H9 (cell line): ENCODE measurements around the gene CBFA2T2. TPM values are rescaled to one million over a fixed set of nuclear protein-coding genes. Genes with fewer than 3 reads are reported as not detected.
A peak's percentile ranks its signal among the peaks of the same experiment; 100 is the strongest.

Experiments used
- DNase-seq: peaks from one replicate; pipeline ENCODE4 v3.0.0-alpha.2; 2017
- H2AFZ ChIP-seq: one replicate; pipeline ENCODE4 v1.6.1; 2013; ENCODE audit warnings: mild to moderate bottlenecking, low read length, control low read depth, moderate library complexity
- H2AK5ac ChIP-seq: 2 replicates; pipeline ENCODE4 v1.6.1; 2013; ENCODE audit warnings: low read length, control low read depth, mixed read lengths; ENCODE audit not compliant: insufficient read length
- H2BK120ac ChIP-seq: one replicate; pipeline ENCODE4 v1.6.1; 2013; ENCODE audit warnings: low read depth, mild to moderate bottlenecking, low read length, control low read depth, inconsistent platforms; ENCODE audit not compliant: poor library complexity, severe bottlenecking
- H2BK12ac ChIP-seq: 2 replicates; pipeline ENCODE4 v1.6.1; 2013; ENCODE audit warnings: low read length, control low read depth, mixed read lengths, low read depth; ENCODE audit not compliant: insufficient read length
- H2BK15ac ChIP-seq: 2 replicates; pipeline ENCODE4 v1.6.1; 2013; ENCODE audit warnings: low read depth, low read length, control low read depth
- H2BK20ac ChIP-seq: one replicate; pipeline ENCODE4 v1.6.1; 2013; ENCODE audit warnings: low read depth, mild to moderate bottlenecking, low read length, control low read depth, inconsistent platforms; ENCODE audit not compliant: poor library complexity, severe bottlenecking
- H2BK5ac ChIP-seq: 2 replicates; pipeline ENCODE4 v1.6.1; 2013; ENCODE audit warnings: low read length, control low read depth, mixed read lengths; ENCODE audit not compliant: insufficient read length
- H3K14ac ChIP-seq: 2 replicates; pipeline ENCODE4 v1.6.1; 2013; ENCODE audit warnings: low read length, control low read depth; ENCODE audit not compliant: insufficient read depth
- H3K18ac ChIP-seq: 2 replicates; pipeline ENCODE4 v1.6.1; 2013; ENCODE audit warnings: low read depth, mild to moderate bottlenecking, mixed read lengths, low read length, control low read depth; ENCODE audit not compliant: insufficient read length
- H3K23ac ChIP-seq: 2 replicates; pipeline ENCODE4 v1.6.1; 2013; ENCODE audit warnings: low read length, control low read depth, mixed read lengths, low read depth; ENCODE audit not compliant: insufficient read length
- H3K23me2 ChIP-seq: 2 replicates; pipeline ENCODE4 v1.6.1; 2013; ENCODE audit warnings: low read depth, mild to moderate bottlenecking, mixed read lengths, low read length, control low read depth; ENCODE audit not compliant: insufficient read length, poor library complexity, severe bottlenecking
- H3K27ac ChIP-seq: 2 replicates; pipeline ENCODE4 v1.5.1; 2013; ENCODE audit warnings: low read length, control low read depth, mixed read lengths, low read depth; ENCODE audit not compliant: insufficient read length
- H3K27me3 ChIP-seq: 2 replicates; pipeline ENCODE4 v1.6.1; 2013; ENCODE audit warnings: low read length, control low read depth, inconsistent platforms; ENCODE audit not compliant: insufficient read depth
- H3K4ac ChIP-seq: 2 replicates; pipeline ENCODE4 v1.6.1; 2013; ENCODE audit warnings: low read depth, mild to moderate bottlenecking, control low read depth, inconsistent platforms, low read length, moderate library complexity
- H3K4me1 ChIP-seq: 2 replicates; pipeline ENCODE4 v1.6.1; 2013; ENCODE audit warnings: low read length, control low read depth, inconsistent platforms; ENCODE audit not compliant: insufficient read depth
- H3K4me2 ChIP-seq: 2 replicates; pipeline ENCODE4 v1.6.1; 2013; ENCODE audit warnings: low read length, control low read depth, mixed read lengths; ENCODE audit not compliant: insufficient read length, insufficient read depth
- H3K56ac ChIP-seq: 2 replicates; pipeline ENCODE4 v1.6.1; 2013; ENCODE audit warnings: low read depth, mild to moderate bottlenecking, mixed read lengths, low read length, control low read depth; ENCODE audit not compliant: insufficient read length
- H3K79me1 ChIP-seq: 2 replicates; pipeline ENCODE4 v1.6.1; 2013; ENCODE audit warnings: low read depth, mild to moderate bottlenecking, moderate library complexity, low read length, control low read depth, inconsistent platforms; ENCODE audit not compliant: insufficient read depth, poor library complexity, severe bottlenecking
- H3K79me2 ChIP-seq: 2 replicates; pipeline ENCODE4 v1.6.1; 2013; ENCODE audit warnings: low read length, control low read depth, inconsistent platforms; ENCODE audit not compliant: insufficient read depth
- H3K9ac ChIP-seq: 2 replicates; pipeline ENCODE4 v1.6.1; 2013; ENCODE audit warnings: low read length, control low read depth, mixed read lengths; ENCODE audit not compliant: insufficient read length; ENCODE audit errors: extremely low read depth
- H3K9me3 ChIP-seq: one replicate; pipeline ENCODE4 v1.6.1; 2013; ENCODE audit warnings: low read depth, low read length, inconsistent platforms; ENCODE audit not compliant: control insufficient read depth
- H3T11ph ChIP-seq: one replicate; pipeline ENCODE4 v1.6.1; 2013; ENCODE audit warnings: mild to moderate bottlenecking, low read length, control low read depth, inconsistent platforms
- H4K20me1 ChIP-seq: one replicate; pipeline ENCODE4 v1.6.1; 2013; ENCODE audit not compliant: control insufficient read depth, insufficient read length, insufficient read depth
- H4K5ac ChIP-seq: 2 replicates; pipeline ENCODE4 v1.6.1; 2013; ENCODE audit warnings: low read depth, mild to moderate bottlenecking, mixed read lengths, low read length, control low read depth; ENCODE audit not compliant: insufficient read length
- H4K8ac ChIP-seq: replicated peaks from 2 replicates; pipeline ENCODE4 v1.6.1; 2013; ENCODE audit warnings: low read length, control low read depth, mixed read lengths, low read depth; ENCODE audit not compliant: insufficient read length
- H4K91ac ChIP-seq: 2 replicates; pipeline ENCODE4 v1.6.1; 2013; ENCODE audit warnings: low read depth, mild to moderate bottlenecking, moderate library complexity, mixed read lengths, low read length, control low read depth; ENCODE audit not compliant: insufficient read length
- H3K27ac Mint-ChIP-seq, 3 experiments: 2 replicates in 2 of 3; 3 replicates in 1 of 3; pipeline ENCODE4 v1.8.0; 2020 to 2021; ENCODE audit warnings: mixed read lengths in 3 of 3, mild to moderate bottlenecking in 1 of 3, moderate library complexity in 1 of 3
- H3K27me3 Mint-ChIP-seq: 2 replicates; pipeline ENCODE4 v1.8.0; 2021; ENCODE audit warnings: low read depth, mild to moderate bottlenecking, moderate library complexity, mixed read lengths
- H3K36me3 Mint-ChIP-seq, 3 experiments: 2 replicates in 2 of 3; 3 replicates in 1 of 3; pipeline ENCODE4 v1.8.0; 2020 to 2021; ENCODE audit warnings: low read depth in 3 of 3, mixed read lengths in 3 of 3; ENCODE audit not compliant: insufficient read depth in 1 of 3
- H3K4me1 Mint-ChIP-seq, 2 experiments: 2 replicates each; pipeline ENCODE4 v1.8.0; 2020; ENCODE audit warnings: mixed read lengths in 2 of 2
- H3K4me3 Mint-ChIP-seq, 2 experiments: 2 replicates in 1 of 2; 3 replicates in 1 of 2; pipeline ENCODE4 v1.8.0; 2020 to 2021; ENCODE audit warnings: mild to moderate bottlenecking in 2 of 2, mixed read lengths in 2 of 2, moderate library complexity in 1 of 2
- H3K9me3 Mint-ChIP-seq, 2 experiments: 2 replicates in 1 of 2; 3 replicates in 1 of 2; pipeline ENCODE4 v1.8.0; 2020; ENCODE audit warnings: mild to moderate bottlenecking in 2 of 2, mixed read lengths in 2 of 2, moderate library complexity in 1 of 2
- WGBS: extraction: QIAGEN DNeasy Blood & Tissue Kit; methylation state at CpG from one replicate; pipeline ENCODE4 v1.1.7; 2013; ENCODE audit warnings: missing lambda C conversion rate, low lambda C conversion rate, mixed read lengths; ENCODE audit not compliant: insufficient read length; ENCODE audit errors: extremely low coverage; 5-methylcytosine and 5-hydroxymethylcytosine counted together
- total RNA-seq: library from RNA; stranded (reverse); gene quantifications from 2 replicates; pipeline ENCODE4 v1.2.1, GENCODE V29; 2021
- TF ChIP-seq, protein P1 (sequence below): fragments of 200-600 bp; sonication (generic); conservative IDR thresholded peaks from 3 replicates; pipeline ENCODE4 v1.8.0; 2021; ENCODE audit warnings: antibody characterized with exemption, mild to moderate bottlenecking

The CBFA2T2 gene
- total RNA-seq, 1 experiment from 2014 or later = 11.2 TPM

DNA sequence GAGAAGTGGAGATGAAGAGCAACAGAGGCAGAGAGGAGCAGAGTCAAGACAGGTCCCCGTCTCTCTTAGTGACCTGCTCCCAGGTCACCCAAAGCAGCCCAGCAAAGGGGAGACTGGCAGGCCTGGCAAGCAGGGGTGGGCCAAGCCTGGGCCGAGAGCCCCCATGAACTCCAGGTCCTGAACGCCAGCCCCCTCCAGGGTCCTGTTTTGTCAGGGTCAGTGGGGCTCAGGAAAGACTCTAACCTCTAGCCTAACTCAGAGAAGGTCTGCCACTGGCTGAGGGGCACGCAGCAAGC lies 183.2 kb downstream of the CBFA2T2 start:
- Mint-ChIP-seq H3K4me1 (peaks cover 30% of the 10 kb centered on the region in 2 experiments), H3K27me3 (peaks cover 2% of the 10 kb centered on the region), H3K9me3 (no peaks in the 10 kb centered on the region; a peak in 1 of 5 replicates), H3K4me3 (peak overlapping the region; percentile 87 to 90), H3K36me3 (peaks cover 36 to 61% (median 52%) of the 10 kb centered on the region in 3 experiments; a peak in 6 of 7 replicates), H3K27ac (peak overlapping the region in 2 of 3 experiments; percentile 72 to 95; a peak in 3 of 7 replicates)
- H3K18ac ChIP-seq = no peak overlapping the region
- peaks cover 4% of the 10 kb centered on the region; the same call in 1 of the 2 replicates for H3K4me1 ChIP-seq
- peaks cover 21% of the 10 kb centered on the region for H3K23me2 ChIP-seq
- 0 out of 2 replicates have a peak overlapping the region, but pooled peaks have one; percentile 44 for H3K14ac ChIP-seq
- TF ChIP-seq, protein P1, sequence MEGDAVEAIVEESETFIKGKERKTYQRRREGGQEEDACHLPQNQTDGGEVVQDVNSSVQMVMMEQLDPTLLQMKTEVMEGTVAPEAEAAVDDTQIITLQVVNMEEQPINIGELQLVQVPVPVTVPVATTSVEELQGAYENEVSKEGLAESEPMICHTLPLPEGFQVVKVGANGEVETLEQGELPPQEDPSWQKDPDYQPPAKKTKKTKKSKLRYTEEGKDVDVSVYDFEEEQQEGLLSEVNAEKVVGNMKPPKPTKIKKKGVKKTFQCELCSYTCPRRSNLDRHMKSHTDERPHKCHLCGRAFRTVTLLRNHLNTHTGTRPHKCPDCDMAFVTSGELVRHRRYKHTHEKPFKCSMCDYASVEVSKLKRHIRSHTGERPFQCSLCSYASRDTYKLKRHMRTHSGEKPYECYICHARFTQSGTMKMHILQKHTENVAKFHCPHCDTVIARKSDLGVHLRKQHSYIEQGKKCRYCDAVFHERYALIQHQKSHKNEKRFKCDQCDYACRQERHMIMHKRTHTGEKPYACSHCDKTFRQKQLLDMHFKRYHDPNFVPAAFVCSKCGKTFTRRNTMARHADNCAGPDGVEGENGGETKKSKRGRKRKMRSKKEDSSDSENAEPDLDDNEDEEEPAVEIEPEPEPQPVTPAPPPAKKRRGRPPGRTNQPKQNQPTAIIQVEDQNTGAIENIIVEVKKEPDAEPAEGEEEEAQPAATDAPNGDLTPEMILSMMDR = no peak
- H3K27ac ChIP-seq = no peak overlapping the region
- WGBS = no CpG with 5 or more reads among the region's 4 CpGs
- H2AFZ ChIP-seq = no peak overlapping the region
- no peak for DNase-seq
- H2BK20ac ChIP-seq = no peak overlapping the region
- H3K9ac ChIP-seq = no peak overlapping the region
- H2BK15ac ChIP-seq = no peak overlapping the region
- H4K8ac ChIP-seq = no peak overlapping the region
- H3K4me2 ChIP-seq = peak overlapping the region; percentile 67
- no peaks in the 10 kb centered on the region for H3K79me2 ChIP-seq
- H3K79me1 ChIP-seq = no peaks in the 10 kb centered on the region
- H3K23ac ChIP-seq = no peak overlapping the region
- H3K4ac ChIP-seq = no peak overlapping the region
- H4K5ac ChIP-seq = no peak overlapping the region
- no peak overlapping the region for H2AK5ac ChIP-seq
- H2BK12ac ChIP-seq = no peak overlapping the region
- no peaks in the 10 kb centered on the region for H3K9me3 ChIP-seq
- H4K91ac ChIP-seq = no peak overlapping the region
- no peaks in the 10 kb centered on the region for H4K20me1 ChIP-seq
- H2BK120ac ChIP-seq = no peak overlapping the region
- no peak overlapping the region for H2BK5ac ChIP-seq
- no peak overlapping the region for H3K56ac ChIP-seq
- H3T11ph ChIP-seq = no peak overlapping the region
- no peaks in the 10 kb centered on the region for H3K27me3 ChIP-seq
